ENCODE measurements around the gene COX4I2.
A peak's percentile ranks its signal among the peaks of the same experiment; 100 is the strongest.

COX4I2 gene

GRCh38 chr20:31677553-31678260, 40.0 kb downstream of the COX4I2 start:
- peak; percentile 36 for DNase-seq (ENCODE audit: low spot score)

- DNase-seq (ENCODE audit: low spot score) = no peak
Observed at GRCh38 chr20:31678389-31679356, 41.0 kb downstream of the COX4I2 start.

- no peak for DNase-seq (ENCODE audit: low spot score)
Observed at GRCh38 chr20:31679357-31680285, 41.9 kb downstream of the COX4I2 start.

- no peak for DNase-seq (ENCODE audit: low spot score)
Observed at GRCh38 chr20:31680286-31681127, 42.8 kb downstream of the COX4I2 start.

GRCh38 chr20:31681128-31681727, 43.5 kb downstream of the COX4I2 start:
- DNase-seq (ENCODE audit: low spot score) = no peak

GRCh38 chr20:31681769-31682168, 44.1 kb downstream of the COX4I2 start:
- DNase-seq (ENCODE audit: low spot score) = no peak

- DNase-seq (ENCODE audit: low spot score) = no peak
Observed at GRCh38 chr20:31682352-31682751, 44.6 kb downstream of the COX4I2 start.

- DNase-seq (ENCODE audit: low spot score) = no peak
Observed at GRCh38 chr20:31682927-31683326, 45.2 kb downstream of the COX4I2 start.

- DNase-seq (ENCODE audit: low spot score) = no peak
Observed at GRCh38 chr20:31684153-31685015, 46.7 kb downstream of the COX4I2 start.

- DNase-seq (ENCODE audit: low spot score) = no peak
Observed at GRCh38 chr20:31685853-31686643, 48.3 kb downstream of the COX4I2 start.

GRCh38 chr20:31687777-31688176, 50.1 kb downstream of the COX4I2 start:
- no peak for DNase-seq (ENCODE audit: low spot score)

GRCh38 chr20:31689141-31689540, 51.4 kb downstream of the COX4I2 start:
- DNase-seq (ENCODE audit: low spot score) = no peak

GRCh38 chr20:31690124-31690666, 52.5 kb downstream of the COX4I2 start:
- DNase-seq (ENCODE audit: low spot score) = no peak

GRCh38 chr20:31691646-31692275, 54.0 kb downstream of the COX4I2 start:
- DNase-seq (ENCODE audit: low spot score) = no peak

GRCh38 chr20:31693402-31693801, 55.7 kb downstream of the COX4I2 start:
- no peak for DNase-seq (ENCODE audit: low spot score)

- DNase-seq (ENCODE audit: low spot score) = no peak
Observed at GRCh38 chr20:31693987-31694661, 56.4 kb downstream of the COX4I2 start.
